ENCODE data around the gene NR6A1. TPM values are rescaled to one million over a fixed set of nuclear protein-coding genes. Genes with fewer than 3 reads are reported as not detected.

The NR6A1 gene
- polyA plus RNA-seq, 1 donor = 1.1 TPM

GRCh38 chr9:124491049-124491975, 279.8 kb downstream of the NR6A1 start:
- DNase-seq (ENCODE audit: low read depth) = no peak

- DNase-seq (ENCODE audit: low read depth) = no peak
Measured at GRCh38 chr9:124490004-124490403, 281.1 kb downstream of the NR6A1 start.

- no peak for DNase-seq (ENCODE audit: low read depth)
Measured at GRCh38 chr9:124489222-124489621, 281.9 kb downstream of the NR6A1 start.

- no peak for DNase-seq (ENCODE audit: low read depth)
Measured at GRCh38 chr9:124488641-124489210, 282.4 kb downstream of the NR6A1 start.

- no peak for DNase-seq (ENCODE audit: low read depth)
Measured at GRCh38 chr9:124487260-124488182, 283.6 kb downstream of the NR6A1 start.

GRCh38 chr9:124486778-124487259, 284.3 kb downstream of the NR6A1 start:
- no peak for DNase-seq (ENCODE audit: low read depth)

GRCh38 chr9:124485936-124486335, 285.2 kb downstream of the NR6A1 start:
- no peak for DNase-seq (ENCODE audit: low read depth)

- DNase-seq (ENCODE audit: low read depth) = no peak
Measured at GRCh38 chr9:124485201-124485600, 285.9 kb downstream of the NR6A1 start.

GRCh38 chr9:124483481-124483880, 287.6 kb downstream of the NR6A1 start:
- DNase-seq (ENCODE audit: low read depth) = no peak

GRCh38 chr9:124482431-124483031, 288.6 kb downstream of the NR6A1 start:
- DNase-seq (ENCODE audit: low read depth) = no peak

- no peak for DNase-seq (ENCODE audit: low read depth)
Measured at GRCh38 chr9:124481115-124481514, 290.0 kb downstream of the NR6A1 start.

GRCh38 chr9:124480621-124480981, 290.5 kb downstream of the NR6A1 start:
- DNase-seq (ENCODE audit: low read depth) = no peak

- no peak for DNase-seq (ENCODE audit: low read depth)
Measured at GRCh38 chr9:124479947-124480620, 291.0 kb downstream of the NR6A1 start.

- no peak for DNase-seq (ENCODE audit: low read depth)
Measured at GRCh38 chr9:124479371-124479770, 291.7 kb downstream of the NR6A1 start.

- no peak for DNase-seq (ENCODE audit: low read depth)
Measured at GRCh38 chr9:124478354-124478753, 292.8 kb downstream of the NR6A1 start.

- DNase-seq (ENCODE audit: low read depth) = no peak
Measured at GRCh38 chr9:124477648-124478285, 293.3 kb downstream of the NR6A1 start.

GRCh38 chr9:124477211-124477647, 293.9 kb downstream of the NR6A1 start:
- DNase-seq (ENCODE audit: low read depth) = no peak

- no peak for DNase-seq (ENCODE audit: low read depth)
Measured at GRCh38 chr9:124475868-124476690, 295.0 kb downstream of the NR6A1 start.

GRCh38 chr9:124475158-124475867, 295.8 kb downstream of the NR6A1 start:
- DNase-seq (ENCODE audit: low read depth) = no peak
